ENCODE results near the gene PSG1.
"Not testable (repeated sequence)": the region's sequence is repeated elsewhere in the genome, so short reads cannot be mapped to it uniquely, and the experiment has no call there.

The PSG1 gene

DNA sequence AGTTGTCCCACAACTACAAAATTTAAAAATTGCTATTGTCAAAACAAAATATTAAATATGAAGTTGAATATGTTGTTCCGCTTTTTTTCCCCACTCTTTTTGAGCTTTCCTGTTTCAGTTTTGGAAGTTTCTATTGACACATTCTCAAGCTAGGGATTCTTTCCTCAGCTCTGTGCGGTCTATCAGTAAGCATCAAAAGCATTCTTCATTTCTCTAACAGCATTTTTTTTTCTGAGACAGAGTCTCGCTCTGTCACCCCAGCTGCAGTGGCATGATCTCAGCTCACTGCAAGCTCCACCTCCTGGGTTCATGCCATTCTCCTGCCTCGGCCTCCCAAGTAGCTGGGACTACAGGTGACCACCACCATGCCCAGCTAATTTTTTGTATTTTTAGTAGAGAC lies 33.4 kb upstream of the PSG1 start:
- not testable (repeated sequence) for H3K4me3 Mint-ChIP-seq; H3K27me3 Mint-ChIP-seq (ENCODE audit: low read depth); H3K36me3 Mint-ChIP-seq (ENCODE audit: low read depth); H3K27ac Mint-ChIP-seq; H3K4me1 Mint-ChIP-seq
- peaks cover 52% of the 10 kb centered on the region for H3K9me3 Mint-ChIP-seq

DNA sequence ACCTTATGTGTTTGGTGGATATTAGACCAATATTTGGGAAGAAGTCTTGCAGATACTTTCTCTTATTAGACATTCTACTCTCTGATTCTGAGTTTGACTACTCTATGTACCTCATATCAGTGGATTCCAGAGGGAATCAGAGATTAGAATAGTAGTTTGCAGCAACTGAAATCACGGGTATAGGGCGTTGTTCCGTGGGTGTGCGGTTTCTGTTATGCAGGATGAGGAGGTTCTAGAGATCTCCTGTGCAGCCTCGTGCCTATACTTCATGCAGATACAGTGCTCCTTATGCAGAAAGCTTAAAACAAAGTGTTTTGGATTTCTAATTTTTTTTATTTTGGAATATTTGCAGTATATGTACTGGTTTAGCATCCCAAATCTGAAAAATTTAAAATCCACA lies 32.2 kb upstream of the PSG1 start:
- not testable (repeated sequence) for H3K4me3 Mint-ChIP-seq; H3K27ac Mint-ChIP-seq; H3K36me3 Mint-ChIP-seq (ENCODE audit: low read depth); H3K27me3 Mint-ChIP-seq (ENCODE audit: low read depth); H3K4me1 Mint-ChIP-seq
- H3K9me3 Mint-ChIP-seq, result peaks cover 54% of the 10 kb centered on the region

DNA sequence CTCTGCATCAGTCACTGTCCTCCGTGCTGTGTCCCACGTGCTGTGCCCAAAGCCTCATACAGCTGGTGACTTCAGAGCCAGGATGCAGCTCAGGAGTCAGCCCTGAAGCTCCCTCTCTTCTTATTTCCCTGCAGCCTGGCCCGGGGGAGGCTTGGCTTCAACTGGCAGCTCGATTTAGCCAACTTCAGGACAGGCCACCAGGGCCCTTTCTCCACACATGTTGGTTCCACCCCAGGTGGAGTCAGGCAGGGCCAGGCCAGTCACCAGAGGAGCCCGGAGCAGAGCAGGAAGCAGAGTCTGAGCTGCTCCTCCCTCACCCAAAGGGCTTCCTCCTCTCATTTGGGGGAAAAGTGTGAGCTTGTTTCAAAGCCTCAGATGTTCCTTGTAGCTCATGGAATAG lies 26.6 kb upstream of the PSG1 start:
- peaks cover 51% of the 10 kb centered on the region for H3K9me3 Mint-ChIP-seq
- not testable (repeated sequence) for H3K4me1 Mint-ChIP-seq; H3K27me3 Mint-ChIP-seq (ENCODE audit: low read depth); H3K27ac Mint-ChIP-seq; H3K36me3 Mint-ChIP-seq (ENCODE audit: low read depth); H3K4me3 Mint-ChIP-seq

DNA sequence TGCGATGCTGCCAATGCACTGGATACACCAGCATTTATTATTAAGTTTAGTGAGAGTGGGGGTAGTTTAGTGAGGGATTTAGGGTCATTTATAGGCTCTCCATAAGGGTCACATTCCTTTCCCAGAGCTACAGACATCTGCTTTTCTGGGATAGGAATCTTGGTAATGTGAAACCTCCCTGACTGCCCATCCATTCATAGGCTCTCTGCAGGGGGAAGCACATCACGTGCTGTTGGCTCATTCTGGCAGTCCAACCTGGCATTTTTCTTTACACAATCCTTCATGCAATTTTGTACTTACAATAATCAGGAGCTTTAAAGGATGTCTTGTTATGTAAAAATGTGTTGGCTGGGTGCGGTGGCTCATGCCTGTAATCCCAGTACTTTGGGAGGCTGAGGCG lies 21.0 kb upstream of the PSG1 start:
- not testable (repeated sequence) for H3K36me3 Mint-ChIP-seq (ENCODE audit: low read depth); H3K27me3 Mint-ChIP-seq (ENCODE audit: low read depth)

DNA sequence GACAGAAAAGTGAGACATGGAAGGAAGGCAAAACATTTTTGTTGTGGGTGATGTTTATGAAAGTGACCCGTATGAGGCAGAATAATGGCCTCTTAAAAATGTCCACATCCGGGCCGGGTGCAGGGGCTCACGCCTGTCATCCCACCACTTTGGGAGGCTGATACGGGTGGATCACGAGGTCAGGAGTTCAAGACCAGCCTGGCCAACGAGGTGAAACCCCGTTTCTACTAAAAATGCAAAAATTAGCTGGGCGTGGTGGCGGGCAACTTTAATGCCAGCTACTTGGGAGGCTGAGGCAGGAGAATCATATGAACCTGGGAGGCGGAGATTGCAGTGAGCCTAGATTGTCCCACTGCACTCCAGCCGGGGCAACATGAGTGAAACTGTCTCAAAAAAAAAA lies 20.2 kb upstream of the PSG1 start:
- H3K36me3 Mint-ChIP-seq (ENCODE audit: low read depth); H3K27me3 Mint-ChIP-seq (ENCODE audit: low read depth); H3K4me3 Mint-ChIP-seq; H3K4me1 Mint-ChIP-seq; H3K27ac Mint-ChIP-seq: not testable (repeated sequence)
- peaks cover 54% of the 10 kb centered on the region for H3K9me3 Mint-ChIP-seq

More for the DNA sequence above, 21.0 kb upstream of the PSG1 start:
- peaks cover 54% of the 10 kb centered on the region for H3K9me3 Mint-ChIP-seq
- H3K4me1 Mint-ChIP-seq, H3K27ac Mint-ChIP-seq, H3K4me3 Mint-ChIP-seq: not testable (repeated sequence)

DNA sequence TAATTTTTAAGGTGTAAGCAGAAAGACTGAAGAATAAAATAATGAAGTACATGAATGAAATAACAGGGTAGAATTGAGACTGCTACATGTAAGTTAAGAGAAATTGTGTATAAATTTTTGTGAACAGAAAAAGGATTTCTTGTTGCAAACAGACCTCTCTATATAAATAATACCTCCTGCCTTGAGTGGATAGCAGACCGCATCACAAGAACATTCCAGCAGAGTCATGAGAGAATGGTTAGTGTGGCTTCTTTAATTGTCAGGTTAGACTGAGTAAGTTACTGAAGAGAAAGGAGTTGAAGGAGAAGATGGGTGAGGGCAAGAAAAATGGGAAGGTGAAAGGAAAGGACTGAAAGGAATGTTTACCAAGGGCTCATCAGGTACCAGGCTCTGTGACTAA lies 19.6 kb upstream of the PSG1 start:
- H3K4me3 Mint-ChIP-seq; H3K4me1 Mint-ChIP-seq; H3K27ac Mint-ChIP-seq; H3K36me3 Mint-ChIP-seq (ENCODE audit: low read depth); H3K27me3 Mint-ChIP-seq (ENCODE audit: low read depth): not testable (repeated sequence)
- H3K9me3 Mint-ChIP-seq, result peaks cover 55% of the 10 kb centered on the region

DNA sequence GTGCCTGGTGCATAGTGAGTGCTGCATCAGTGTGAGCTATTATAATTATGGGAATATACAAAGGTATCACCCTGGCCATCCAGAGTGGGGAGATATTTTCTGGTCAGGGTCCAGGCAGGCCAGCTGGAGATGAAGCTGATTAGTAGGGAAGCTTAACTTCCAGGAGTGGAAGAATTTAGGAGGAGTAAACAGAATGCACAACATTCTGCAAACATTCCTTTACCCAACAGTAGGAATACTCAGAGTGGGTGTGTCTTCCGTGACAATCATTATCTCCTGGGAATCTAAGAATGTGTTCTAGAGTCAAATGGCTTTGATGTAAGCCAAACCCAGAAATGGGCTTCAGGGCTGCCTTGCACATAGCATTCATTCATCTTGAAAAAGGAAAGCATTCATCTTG lies 19.1 kb upstream of the PSG1 start:
- not testable (repeated sequence) for H3K27me3 Mint-ChIP-seq (ENCODE audit: low read depth); H3K36me3 Mint-ChIP-seq (ENCODE audit: low read depth); H3K4me1 Mint-ChIP-seq; H3K4me3 Mint-ChIP-seq; H3K27ac Mint-ChIP-seq
- peaks cover 53% of the 10 kb centered on the region for H3K9me3 Mint-ChIP-seq

DNA sequence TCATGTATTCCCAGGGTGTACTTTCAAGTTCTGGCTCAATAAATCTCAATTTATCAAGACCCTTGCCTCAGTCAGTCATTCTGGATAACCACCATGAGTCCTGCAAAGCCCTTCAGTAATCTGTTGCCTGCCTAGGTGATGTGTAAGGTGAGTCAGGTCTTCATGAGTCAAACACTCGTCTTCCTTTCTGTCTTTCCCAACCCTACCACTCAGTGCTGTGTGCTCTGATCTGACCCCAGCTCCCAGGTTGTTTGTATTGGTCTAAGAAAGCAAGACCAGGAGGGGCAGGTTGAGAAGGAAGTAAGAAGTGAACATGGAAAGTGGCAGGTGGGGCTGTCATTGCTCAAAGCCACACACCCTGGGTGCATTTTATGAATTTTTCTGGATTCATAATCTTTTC lies 18.2 kb upstream of the PSG1 start:
- H3K4me1 Mint-ChIP-seq; H3K4me3 Mint-ChIP-seq; H3K27ac Mint-ChIP-seq; H3K36me3 Mint-ChIP-seq (ENCODE audit: low read depth); H3K27me3 Mint-ChIP-seq (ENCODE audit: low read depth): not testable (repeated sequence)
- peaks cover 54% of the 10 kb centered on the region for H3K9me3 Mint-ChIP-seq

DNA sequence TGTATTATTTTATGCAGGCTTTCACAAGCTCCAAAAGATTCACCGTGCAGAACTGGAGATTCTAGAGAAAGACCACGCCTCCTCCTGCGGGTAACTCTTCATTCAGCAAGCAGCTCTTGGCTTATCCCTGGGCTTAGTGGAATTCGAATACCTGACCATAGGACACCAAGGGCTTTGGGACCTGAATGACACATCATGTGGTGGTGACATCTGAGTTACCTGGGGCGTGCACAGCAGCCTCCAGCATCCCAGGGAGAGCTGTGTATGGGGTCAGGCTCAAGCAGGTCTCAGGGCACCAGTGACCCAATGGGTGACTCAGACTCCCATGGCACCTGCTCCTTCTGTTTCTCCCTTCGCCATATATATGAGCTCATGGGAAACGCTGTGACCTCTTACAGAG lies 10.9 kb upstream of the PSG1 start:
- H3K27me3 Mint-ChIP-seq (ENCODE audit: low read depth); H3K4me3 Mint-ChIP-seq; H3K4me1 Mint-ChIP-seq; H3K27ac Mint-ChIP-seq; H3K36me3 Mint-ChIP-seq (ENCODE audit: low read depth): not testable (repeated sequence)
- H3K9me3 Mint-ChIP-seq, result peaks cover 46% of the 10 kb centered on the region

DNA sequence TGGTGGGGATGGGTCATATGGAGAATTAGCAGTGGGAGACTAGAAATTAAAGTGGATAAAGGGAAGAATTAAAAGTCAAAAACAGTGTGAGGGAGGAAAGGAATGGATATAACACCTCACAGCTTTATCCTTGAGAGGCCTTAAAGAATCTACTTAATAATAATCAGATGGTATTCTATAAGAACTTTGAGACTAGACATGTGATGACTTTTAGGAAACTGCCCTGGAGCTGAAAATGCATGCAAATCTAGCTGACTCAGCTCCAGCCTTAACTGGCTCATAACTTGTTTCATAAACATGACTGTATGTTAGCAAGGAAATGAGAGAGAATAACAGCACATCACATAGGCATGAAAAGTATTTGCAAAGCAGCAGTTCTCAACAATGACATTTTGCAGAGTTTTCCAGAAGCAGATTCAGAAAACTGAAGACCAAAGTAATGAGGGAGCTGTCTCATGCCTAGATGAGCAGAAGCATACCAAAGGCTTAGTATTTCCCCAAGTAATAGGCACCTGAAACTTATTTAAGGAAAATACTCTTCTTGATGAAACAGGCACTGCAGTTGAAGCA lies 8.4 kb upstream of the PSG1 start:
- not testable (repeated sequence) for H3K4me1 Mint-ChIP-seq; H3K4me3 Mint-ChIP-seq; H3K27me3 Mint-ChIP-seq (ENCODE audit: low read depth); H3K27ac Mint-ChIP-seq; H3K36me3 Mint-ChIP-seq (ENCODE audit: low read depth)
- H3K9me3 Mint-ChIP-seq, result peaks cover 55% of the 10 kb centered on the region

DNA sequence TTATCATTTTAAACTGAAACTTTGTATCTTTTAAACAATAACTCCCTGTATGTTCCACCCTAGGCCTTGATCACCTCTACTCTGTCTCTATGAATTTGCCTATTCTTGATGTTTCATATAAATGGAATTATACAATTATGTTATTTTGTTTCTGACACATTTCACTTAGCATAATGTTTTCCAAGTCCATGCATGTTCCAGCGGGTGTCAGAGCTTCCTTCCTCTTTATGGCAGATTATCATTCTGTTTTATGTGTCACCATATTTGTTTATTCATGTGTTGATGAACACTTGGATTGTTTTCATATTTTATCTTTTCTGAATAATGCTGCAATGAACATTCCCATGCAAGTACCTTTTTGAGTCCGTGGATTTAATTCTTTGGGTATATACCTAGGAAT lies 3.2 kb upstream of the PSG1 start:
- H3K27me3 Mint-ChIP-seq (ENCODE audit: low read depth); H3K36me3 Mint-ChIP-seq (ENCODE audit: low read depth); H3K27ac Mint-ChIP-seq; H3K4me3 Mint-ChIP-seq; H3K4me1 Mint-ChIP-seq: not testable (repeated sequence)
- H3K9me3 Mint-ChIP-seq, result peaks cover 73% of the 10 kb centered on the region

DNA sequence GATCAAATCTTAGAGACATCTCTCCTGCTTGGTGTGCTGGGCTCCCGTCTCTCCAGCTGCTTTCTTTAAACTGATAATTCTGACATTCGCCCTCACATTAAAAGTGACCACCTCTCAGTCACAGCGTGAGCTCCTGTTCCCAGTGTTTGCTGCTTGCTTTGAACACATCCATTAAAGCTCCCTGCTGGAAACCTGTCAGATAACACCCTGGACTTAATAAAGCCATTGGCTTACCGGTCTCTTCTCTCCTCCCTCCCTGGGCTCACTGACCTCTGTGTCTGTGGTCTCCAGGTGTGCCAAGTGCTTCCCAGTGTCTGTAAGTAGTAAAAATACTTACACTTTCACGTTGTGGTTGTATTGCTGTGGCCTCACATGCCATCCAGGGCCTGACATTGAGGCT lies 2.5 kb upstream of the PSG1 start:
- peaks cover 71% of the 10 kb centered on the region for H3K9me3 Mint-ChIP-seq
- not testable (repeated sequence) for H3K4me1 Mint-ChIP-seq; H3K27me3 Mint-ChIP-seq (ENCODE audit: low read depth); H3K4me3 Mint-ChIP-seq; H3K27ac Mint-ChIP-seq; H3K36me3 Mint-ChIP-seq (ENCODE audit: low read depth)

DNA sequence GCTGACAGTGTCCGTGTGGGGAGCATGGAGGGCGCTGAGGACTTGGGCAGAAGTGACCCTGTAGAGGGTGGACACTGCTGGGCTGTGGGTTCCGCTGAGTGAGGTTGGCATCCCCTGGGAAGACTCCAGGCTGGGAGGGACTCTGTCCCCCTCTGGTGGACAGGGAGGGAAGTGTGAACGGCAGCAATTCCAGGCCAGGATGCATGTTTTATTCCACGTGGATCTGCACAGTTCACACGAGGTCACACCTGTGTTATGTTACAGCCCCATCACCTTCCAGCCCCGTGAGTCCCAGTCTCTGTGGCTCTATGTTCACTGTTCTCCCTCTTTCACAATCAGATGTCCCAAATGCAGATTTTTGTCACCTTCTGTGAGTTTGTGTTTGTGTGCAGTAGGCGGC lies 1.8 kb upstream of the PSG1 start:
- H3K27me3 Mint-ChIP-seq (ENCODE audit: low read depth); H3K27ac Mint-ChIP-seq; H3K36me3 Mint-ChIP-seq (ENCODE audit: low read depth); H3K4me3 Mint-ChIP-seq; H3K4me1 Mint-ChIP-seq: not testable (repeated sequence)
- H3K9me3 Mint-ChIP-seq, result peaks cover 69% of the 10 kb centered on the region

DNA sequence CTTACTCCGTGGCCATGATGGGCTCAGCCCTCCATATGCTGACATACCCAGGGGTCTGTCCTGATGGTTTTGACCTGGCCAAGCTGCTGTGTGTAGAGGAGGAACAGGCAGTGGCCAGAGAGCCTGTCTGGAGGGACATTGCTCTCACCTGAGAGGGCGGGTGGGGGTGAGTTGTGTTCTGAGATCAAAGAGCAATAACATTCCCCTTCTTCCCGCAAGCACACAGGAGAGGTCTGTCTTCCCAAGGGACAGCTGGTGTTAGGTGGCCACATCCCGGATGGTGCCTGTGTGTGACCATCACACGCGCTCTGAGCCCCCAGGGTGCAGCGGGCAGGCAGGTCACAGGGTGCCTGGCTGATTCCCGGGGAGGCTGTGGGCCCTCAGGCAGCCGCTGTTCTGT lies 1.1 kb upstream of the PSG1 start:
- not testable (repeated sequence) for H3K4me3 Mint-ChIP-seq; H3K27ac Mint-ChIP-seq; H3K4me1 Mint-ChIP-seq; H3K36me3 Mint-ChIP-seq (ENCODE audit: low read depth); H3K27me3 Mint-ChIP-seq (ENCODE audit: low read depth)
- peaks cover 67% of the 10 kb centered on the region for H3K9me3 Mint-ChIP-seq

DNA sequence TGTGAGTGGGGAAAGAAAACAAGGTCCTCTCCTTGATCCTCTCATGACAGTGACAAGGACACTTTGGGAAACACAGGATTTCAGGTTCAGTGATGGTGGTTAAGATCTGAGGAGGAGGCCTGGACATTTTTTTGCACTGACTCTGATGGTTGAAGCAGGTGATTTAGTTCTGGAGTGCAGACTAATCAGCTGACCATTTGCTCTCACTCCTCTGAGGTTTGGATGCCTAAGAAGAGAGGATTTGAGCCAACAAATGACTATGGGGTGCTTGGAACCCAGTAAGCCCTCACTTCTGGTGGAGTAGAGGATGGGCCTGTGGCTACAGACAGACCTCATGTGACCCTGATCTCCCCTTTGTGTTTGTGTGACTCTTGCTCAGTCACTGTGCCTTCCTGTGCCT lies 2.9 kb downstream of the PSG1 start:
- peaks cover 65% of the 10 kb centered on the region for H3K9me3 Mint-ChIP-seq
- H3K36me3 Mint-ChIP-seq (ENCODE audit: low read depth); H3K27me3 Mint-ChIP-seq (ENCODE audit: low read depth); H3K27ac Mint-ChIP-seq; H3K4me1 Mint-ChIP-seq; H3K4me3 Mint-ChIP-seq: not testable (repeated sequence)

DNA sequence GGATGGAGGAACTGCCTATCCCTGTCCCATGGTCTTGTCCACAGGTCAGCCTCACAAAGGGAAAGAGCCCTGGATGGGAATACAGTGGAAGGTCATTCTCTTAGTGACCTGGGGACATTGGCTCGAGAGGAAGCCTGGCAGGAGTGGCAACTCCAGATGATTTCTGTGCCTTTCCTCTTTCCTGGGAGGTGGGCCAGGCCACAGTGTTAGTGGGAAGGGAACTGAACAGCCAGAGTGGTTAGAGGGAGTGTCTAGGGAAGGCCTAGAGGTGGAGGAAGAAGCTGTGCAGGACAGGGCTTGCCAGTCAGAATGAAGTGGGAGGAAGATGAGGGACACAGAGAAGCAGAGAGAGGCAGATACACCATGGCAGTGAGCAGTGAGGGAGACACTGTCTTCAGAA lies 3.6 kb downstream of the PSG1 start:
- not testable (repeated sequence) for H3K36me3 Mint-ChIP-seq (ENCODE audit: low read depth); H3K4me1 Mint-ChIP-seq; H3K27me3 Mint-ChIP-seq (ENCODE audit: low read depth); H3K4me3 Mint-ChIP-seq; H3K27ac Mint-ChIP-seq
- H3K9me3 Mint-ChIP-seq, result peaks cover 65% of the 10 kb centered on the region
